SK-N-SH treated with all-trans-retinoic acid at 6 μM for 48 hours (cell line): ENCODE data around the gene SCAMP5.

ENCODE experiments used
- ARNTL ChIP-seq: fragments of 450-650 bp; formaldehyde crosslinking; IDR thresholded peaks from 2 replicates; pipeline ENCODE4 v1.5.0; 2020; ENCODE audit warnings: low read depth, mild to moderate bottlenecking, moderate library complexity, borderline replicate concordance
- CSDC2 ChIP-seq: fragments of 250-450 bp; sonication (Bioruptor Pico); IDR thresholded peaks from 2 replicates; pipeline ENCODE4 v1.5.0; 2020; ENCODE audit warnings: mild to moderate bottlenecking, moderate library complexity
- GLIS3 ChIP-seq: fragments of 250-450 bp; sonication (Bioruptor Pico); IDR thresholded peaks from 2 replicates; pipeline ENCODE4 v1.5.0; 2020; ENCODE audit warnings: mild to moderate bottlenecking, moderate library complexity
- PATZ1 ChIP-seq: fragments of 250-450 bp; sonication (Bioruptor Pico); IDR thresholded peaks from 2 replicates; pipeline ENCODE4 v1.8.0; 2020; ENCODE audit warnings: mild to moderate bottlenecking, moderate library complexity, borderline replicate concordance
- PPARA ChIP-seq: fragments of 250-450 bp; sonication (Bioruptor Pico); IDR thresholded peaks from 2 replicates; pipeline ENCODE4 v1.5.0; 2020; ENCODE audit warnings: mild to moderate bottlenecking, borderline replicate concordance
- SNAI2 ChIP-seq: fragments of 250-450 bp; sonication (Bioruptor Pico); IDR thresholded peaks from 2 replicates; pipeline ENCODE4 v1.5.0; 2020; ENCODE audit warnings: mild to moderate bottlenecking, moderate library complexity
- ZC3H10 ChIP-seq: fragments of 250-450 bp; sonication (Bioruptor Pico); IDR thresholded peaks from 2 replicates; pipeline ENCODE4 v1.5.1; 2021; ENCODE audit warnings: mild to moderate bottlenecking, moderate library complexity
- ZFP3 ChIP-seq: fragments of 250-450 bp; sonication (Bioruptor Pico); IDR thresholded peaks from 2 replicates; pipeline ENCODE4 v1.5.0; 2020; ENCODE audit warnings: mild to moderate bottlenecking, moderate library complexity
- ZFP30 ChIP-seq: fragments of 450-650 bp; formaldehyde crosslinking; IDR thresholded peaks from 2 replicates; pipeline ENCODE4 v1.5.0; 2022; ENCODE audit warnings: mild to moderate bottlenecking, moderate library complexity
- TF ChIP-seq, protein P1 (sequence below): fragments of 250-450 bp; sonication (Bioruptor Pico); IDR thresholded peaks from 2 replicates; pipeline ENCODE4 v1.5.0; 2020; ENCODE audit warnings: mild to moderate bottlenecking, moderate library complexity
- TF ChIP-seq, protein P2 (sequence below): fragments of 250-450 bp; sonication (Bioruptor Pico); IDR thresholded peaks from 2 replicates; pipeline ENCODE4 v1.5.1; 2020; ENCODE audit warnings: low read depth, mild to moderate bottlenecking, moderate library complexity

DNA sequence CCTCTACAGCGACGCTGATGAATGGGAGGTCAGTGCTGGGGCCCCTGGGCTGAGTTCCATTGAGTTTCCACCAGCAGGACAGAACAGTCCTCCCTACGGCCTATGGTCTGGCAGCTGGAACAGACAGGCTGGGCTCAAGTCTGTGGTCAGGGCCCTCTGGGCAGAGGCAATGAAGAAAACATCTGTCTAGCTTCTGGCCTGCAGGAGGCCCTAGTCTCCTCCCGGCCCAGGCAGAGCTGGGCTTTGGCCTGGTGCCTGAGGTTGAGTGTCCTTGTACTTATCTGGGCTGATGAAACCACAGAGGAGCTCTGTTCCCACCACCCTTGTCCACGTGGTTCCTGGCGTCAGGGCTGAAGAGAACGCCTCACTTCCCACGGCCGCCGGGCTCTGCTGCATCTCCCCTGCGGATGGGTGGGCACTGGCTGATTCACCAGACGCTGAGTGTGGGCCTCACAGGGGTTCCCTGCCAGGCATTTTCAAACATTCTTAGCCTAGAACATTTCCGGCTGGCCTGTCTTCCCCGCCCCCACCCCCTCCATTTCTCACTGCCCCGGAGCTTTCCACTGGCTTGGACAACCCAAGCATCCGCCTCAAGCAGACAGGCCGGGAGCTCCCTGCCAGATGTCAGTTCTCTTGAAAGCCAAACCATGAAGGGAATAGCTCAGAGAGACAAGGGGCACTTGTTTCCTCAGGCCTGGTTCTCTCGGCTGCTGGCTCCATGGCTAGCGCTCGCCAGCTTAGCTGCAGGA is 48.3 kb downstream of the SCAMP5 start:
- no peak for TF ChIP-seq PPARA
- no peak for TF ChIP-seq ARNTL (CRISPR knock-in tag)
- no peak for TF ChIP-seq ZFP30
- TF ChIP-seq, protein P1, sequence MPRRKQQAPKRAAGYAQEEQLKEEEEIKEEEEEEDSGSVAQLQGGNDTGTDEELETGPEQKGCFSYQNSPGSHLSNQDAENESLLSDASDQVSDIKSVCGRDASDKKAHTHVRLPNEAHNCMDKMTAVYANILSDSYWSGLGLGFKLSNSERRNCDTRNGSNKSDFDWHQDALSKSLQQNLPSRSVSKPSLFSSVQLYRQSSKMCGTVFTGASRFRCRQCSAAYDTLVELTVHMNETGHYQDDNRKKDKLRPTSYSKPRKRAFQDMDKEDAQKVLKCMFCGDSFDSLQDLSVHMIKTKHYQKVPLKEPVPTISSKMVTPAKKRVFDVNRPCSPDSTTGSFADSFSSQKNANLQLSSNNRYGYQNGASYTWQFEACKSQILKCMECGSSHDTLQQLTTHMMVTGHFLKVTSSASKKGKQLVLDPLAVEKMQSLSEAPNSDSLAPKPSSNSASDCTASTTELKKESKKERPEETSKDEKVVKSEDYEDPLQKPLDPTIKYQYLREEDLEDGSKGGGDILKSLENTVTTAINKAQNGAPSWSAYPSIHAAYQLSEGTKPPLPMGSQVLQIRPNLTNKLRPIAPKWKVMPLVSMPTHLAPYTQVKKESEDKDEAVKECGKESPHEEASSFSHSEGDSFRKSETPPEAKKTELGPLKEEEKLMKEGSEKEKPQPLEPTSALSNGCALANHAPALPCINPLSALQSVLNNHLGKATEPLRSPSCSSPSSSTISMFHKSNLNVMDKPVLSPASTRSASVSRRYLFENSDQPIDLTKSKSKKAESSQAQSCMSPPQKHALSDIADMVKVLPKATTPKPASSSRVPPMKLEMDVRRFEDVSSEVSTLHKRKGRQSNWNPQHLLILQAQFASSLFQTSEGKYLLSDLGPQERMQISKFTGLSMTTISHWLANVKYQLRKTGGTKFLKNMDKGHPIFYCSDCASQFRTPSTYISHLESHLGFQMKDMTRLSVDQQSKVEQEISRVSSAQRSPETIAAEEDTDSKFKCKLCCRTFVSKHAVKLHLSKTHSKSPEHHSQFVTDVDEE (CRISPR knock-in tag), result no peak
- no peak for TF ChIP-seq PATZ1 (CRISPR knock-in tag)
- no peak for TF ChIP-seq SNAI2 (CRISPR knock-in tag)
- TF ChIP-seq, protein P2, sequence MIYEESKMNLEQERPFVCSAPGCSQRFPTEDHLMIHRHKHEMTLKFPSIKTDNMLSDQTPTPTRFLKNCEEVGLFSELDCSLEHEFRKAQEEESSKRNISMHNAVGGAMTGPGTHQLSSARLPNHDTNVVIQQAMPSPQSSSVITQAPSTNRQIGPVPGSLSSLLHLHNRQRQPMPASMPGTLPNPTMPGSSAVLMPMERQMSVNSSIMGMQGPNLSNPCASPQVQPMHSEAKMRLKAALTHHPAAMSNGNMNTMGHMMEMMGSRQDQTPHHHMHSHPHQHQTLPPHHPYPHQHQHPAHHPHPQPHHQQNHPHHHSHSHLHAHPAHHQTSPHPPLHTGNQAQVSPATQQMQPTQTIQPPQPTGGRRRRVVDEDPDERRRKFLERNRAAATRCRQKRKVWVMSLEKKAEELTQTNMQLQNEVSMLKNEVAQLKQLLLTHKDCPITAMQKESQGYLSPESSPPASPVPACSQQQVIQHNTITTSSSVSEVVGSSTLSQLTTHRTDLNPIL (CRISPR knock-in tag), result no peak
- no peak for TF ChIP-seq CSDC2 (CRISPR knock-in tag)
- TF ChIP-seq ZC3H10 (CRISPR knock-in tag), result no peak
- TF ChIP-seq ZFP3 (CRISPR knock-in tag), result no peak
- no peak for TF ChIP-seq GLIS3
